H1 (cell line): ENCODE measurements around the gene PRSS36. TPM values are rescaled to one million over a fixed set of nuclear protein-coding genes. Genes with fewer than 3 reads are reported as not detected.

Experiments used
- CTCF ChIA-PET: fragments of 300-600 bp; sonication (Branson Sonifier 250); formaldehyde crosslinking; loops from one replicate; lab custom pipeline; 2021; ENCODE audit not compliant: partially characterized antibody; lab: Charles Lee
- POLR2A ChIA-PET: fragments of 300-600 bp; sonication (Branson Sonifier 250); formaldehyde crosslinking; loops from one replicate; lab custom pipeline; 2021; ENCODE audit warnings: inconsistent platforms; ENCODE audit not compliant: partially characterized antibody; lab: Charles Lee
- DNase-seq, 2 experiments: peaks; one replicate each; pipeline versions ENCODE4 v3.0.0 to v3.0.0-alpha.2; 2010 to 2022; ENCODE audit warnings: low spot score in 2 of 2, low read depth in 1 of 2, mixed read lengths in 1 of 2
- FAIRE-seq: peaks from 2 replicates; lab custom pipeline; 2011; peaks lifted over from hg19 to GRCh38; lab: Jason Lieb, UNC
- H2AFZ ChIP-seq: 2 replicates; pipeline ENCODE4 v1.8.1; 2012; ENCODE audit warnings: low read length, inconsistent platforms
- H2AK5ac ChIP-seq: 2 replicates; pipeline ENCODE4 v1.6.1; 2013; ENCODE audit warnings: low read depth, low read length
- H2BK120ac ChIP-seq: replicated peaks from 2 replicates; pipeline ENCODE3; 2013; ENCODE audit warnings: low read depth, low read length, inconsistent platforms
- H2BK12ac ChIP-seq: 2 replicates; pipeline ENCODE4 v1.6.1; 2013; ENCODE audit warnings: low read depth, low read length
- H2BK15ac ChIP-seq: 2 replicates; pipeline ENCODE4 v1.6.1; 2013; ENCODE audit warnings: low read length
- H2BK20ac ChIP-seq: 2 replicates; pipeline ENCODE4 v1.6.1; 2013; ENCODE audit warnings: low read length
- H2BK5ac ChIP-seq: 2 replicates; pipeline ENCODE4 v1.6.1; 2013; ENCODE audit warnings: low read depth, low read length
- H3K14ac ChIP-seq: 2 replicates; pipeline ENCODE4 v1.6.1; 2013; ENCODE audit warnings: inconsistent platforms; ENCODE audit not compliant: insufficient read length
- H3K18ac ChIP-seq: 2 replicates; pipeline ENCODE4 v1.6.1; 2013; ENCODE audit warnings: low read length; ENCODE audit errors: extremely low read depth
- H3K23ac ChIP-seq: 2 replicates; pipeline ENCODE4 v1.6.1; 2013; ENCODE audit warnings: inconsistent platforms; ENCODE audit not compliant: insufficient read length
- H3K23me2 ChIP-seq: 2 replicates; pipeline ENCODE4 v1.6.1; 2013; ENCODE audit warnings: low read depth, low read length
- H3K27ac ChIP-seq: 2 replicates; pipeline ENCODE4 v1.6.1; 2011; ENCODE audit warnings: low read depth, low read length, inconsistent platforms
- H3K27me3 ChIP-seq, 4 experiments: replicated peaks in 1 of 4; 1 replicate in 1 of 4; 2 replicates in 3 of 4; pipeline versions ENCODE4 v1.6.1 to v1.8.1; 2011 to 2013; ENCODE audit warnings: low read length in 3 of 4, mild to moderate bottlenecking in 3 of 4, inconsistent platforms in 2 of 4, mixed read lengths in 2 of 4, moderate library complexity in 1 of 4; ENCODE audit not compliant: control insufficient read depth in 3 of 4, insufficient read depth in 3 of 4; ENCODE audit errors: extremely low read depth in 1 of 4
- H3K36me3 ChIP-seq, 4 experiments: 2 replicates each; pipeline versions ENCODE4 v1.6.1 to v1.8.1; 2011 to 2013; ENCODE audit warnings: mild to moderate bottlenecking in 4 of 4, low read length in 3 of 4, moderate library complexity in 2 of 4, control low read depth in 1 of 4, inconsistent platforms in 1 of 4; ENCODE audit not compliant: insufficient read depth in 4 of 4, control insufficient read depth in 2 of 4
- H3K4ac ChIP-seq: replicated peaks from 2 replicates; pipeline ENCODE3; 2013; ENCODE audit warnings: low read length, low read depth, mixed read lengths, inconsistent platforms; ENCODE audit not compliant: insufficient read length
- H3K4me1 ChIP-seq, 4 experiments: replicated peaks in 1 of 4; 1 replicate in 1 of 4; 2 replicates in 3 of 4; pipeline versions ENCODE4 v1.6.1 to v1.8.1; 2011 to 2013; ENCODE audit warnings: low read length in 3 of 4, inconsistent platforms in 2 of 4, mixed read lengths in 1 of 4; ENCODE audit not compliant: insufficient read depth in 4 of 4, control insufficient read depth in 3 of 4
- H3K4me2 ChIP-seq, 2 experiments: 2 replicates each; pipeline versions ENCODE4 v1.6.1 to v1.8.1; 2011 to 2013; ENCODE audit warnings: low read depth in 2 of 2, low read length in 2 of 2, control low read depth in 1 of 2, inconsistent platforms in 1 of 2, mild to moderate bottlenecking in 1 of 2; ENCODE audit not compliant: insufficient read depth in 1 of 2
- H3K4me3 ChIP-seq, 4 experiments: fragments of 200-600, 300-600 bp in 1 of 4; sonication (generic), shearing (Covaris generic), sonication (Bioruptor Twin) in 1 of 4; 2 replicates each; pipeline versions ENCODE4 v1.5.1 to v1.8.1; 2011 to 2016; ENCODE audit warnings: low read length in 4 of 4, low read depth in 3 of 4, control low read depth in 2 of 4, inconsistent platforms in 2 of 4, mild to moderate bottlenecking in 2 of 4, mixed read lengths in 1 of 4, moderate library complexity in 1 of 4; ENCODE audit not compliant: insufficient read depth in 2 of 4; ENCODE audit errors: extremely low read depth in 1 of 4
- H3K56ac ChIP-seq: replicated peaks from 2 replicates; pipeline ENCODE3; 2013; ENCODE audit warnings: low read depth, mild to moderate bottlenecking, mixed read lengths, low read length, inconsistent platforms; ENCODE audit not compliant: insufficient read length
- H3K79me1 ChIP-seq: 2 replicates; pipeline ENCODE4 v1.6.1; 2013; ENCODE audit warnings: low read depth, low read length, control low read depth
- H3K79me2 ChIP-seq, 2 experiments: 2 replicates each; pipeline versions ENCODE4 v1.6.1 to v1.8.1; 2012 to 2013; ENCODE audit warnings: low read length in 2 of 2, mild to moderate bottlenecking in 2 of 2, inconsistent platforms in 1 of 2; ENCODE audit not compliant: insufficient read depth in 2 of 2, control insufficient read depth in 1 of 2
- H3K9ac ChIP-seq, 4 experiments: replicated peaks in 1 of 4; 1 replicate in 1 of 4; 2 replicates in 3 of 4; pipeline versions ENCODE4 v1.6.1 to v1.8.1; 2011 to 2013; ENCODE audit warnings: low read depth in 3 of 4, low read length in 3 of 4, control low read depth in 2 of 4, mild to moderate bottlenecking in 2 of 4, moderate library complexity in 2 of 4, inconsistent platforms in 1 of 4; ENCODE audit errors: extremely low read depth in 1 of 4
- H3K9me3 ChIP-seq, 2 experiments: 2 replicates each; pipeline versions ENCODE4 v1.6.1 to v1.8.1; 2012 to 2013; ENCODE audit warnings: mild to moderate bottlenecking in 2 of 2, moderate library complexity in 2 of 2, control low read depth in 1 of 2, inconsistent platforms in 1 of 2, low read depth in 1 of 2, low read length in 1 of 2, mixed read lengths in 1 of 2; ENCODE audit not compliant: insufficient read depth in 2 of 2
- H4K20me1 ChIP-seq, 2 experiments: replicated peaks in 1 of 2; 2 replicates each; pipeline versions ENCODE3 to v1.8.1; 2011 to 2013; ENCODE audit warnings: inconsistent platforms in 2 of 2, low read length in 2 of 2, mild to moderate bottlenecking in 1 of 2; ENCODE audit not compliant: insufficient read depth in 2 of 2, control insufficient read depth in 1 of 2
- H4K5ac ChIP-seq: 2 replicates; pipeline ENCODE4 v1.6.1; 2013; ENCODE audit warnings: low read length, low read depth, mixed read lengths, inconsistent platforms; ENCODE audit not compliant: insufficient read length
- H4K8ac ChIP-seq: 2 replicates; pipeline ENCODE4 v1.8.0; 2013; ENCODE audit warnings: mild to moderate bottlenecking, moderate library complexity, low read length, inconsistent platforms; ENCODE audit not compliant: insufficient read depth; ENCODE audit errors: extremely low read depth
- H4K91ac ChIP-seq: replicated peaks from 2 replicates; pipeline ENCODE3; 2013; ENCODE audit warnings: low read length, mixed read lengths, inconsistent platforms; ENCODE audit not compliant: insufficient read length
- KDM5A ChIP-seq: fragments of 200-600 bp; IDR thresholded peaks from 2 replicates; pipeline ENCODE4 v1.7.1; 2012; ENCODE audit warnings: mild to moderate bottlenecking, low read length, inconsistent platforms, mixed read lengths
- POLR2A ChIP-seq, 2 experiments: IDR thresholded peaks; 1 replicate in 1 of 2; 2 replicates in 1 of 2; pipeline ENCODE4 v1.6.1; 2011; ENCODE audit warnings: low read depth in 2 of 2, low read length in 2 of 2, mild to moderate bottlenecking in 2 of 2; ENCODE audit errors: control extremely low read depth in 1 of 2
- WGBS, 2 experiments: shearing (Covaris generic) in 1 of 2; methylation state at CpG; one replicate each; pipeline versions ENCODE4 v1.1.6 to v1.1.7; 2013 to 2015; ENCODE audit warnings: low lambda C conversion rate in 2 of 2, mixed read lengths in 2 of 2, inconsistent platforms in 1 of 2, low coverage in 1 of 2, missing lambda C conversion rate in 1 of 2; ENCODE audit not compliant: insufficient replicate concordance in 2 of 2, insufficient coverage in 1 of 2, insufficient read length in 1 of 2; ENCODE audit errors: extremely low coverage in 1 of 2, missing lambda C conversion rate in 1 of 2; 5-methylcytosine and 5-hydroxymethylcytosine counted together
- polyA plus RNA-seq, 7 experiments: library from polyadenylated mRNA; depleted of rRNA in 3 of 7; stranded (reverse) in 5 of 7; unstranded in 2 of 7; fragments of >200 nt in 5 of 7; fragments of 200-250 nt in 2 of 7; gene quantifications; 1 replicate in 5 of 7; 2 replicates in 1 of 7; 4 replicates in 1 of 7; pipeline versions ENCODE4 v1.2.1 to v1.2.3, GENCODE V29; 2011 to 2013; ENCODE audit warnings: missing spikeins in 2 of 7, mixed read lengths in 2 of 7
- total RNA-seq: library from RNA; stranded (reverse); fragmentation: NEBNext Ultra II Directional; extraction: Animal tissue kit (Norgen Biotek cat#: 25700); gene quantifications from 2 replicates; pipeline ENCODE4 v1.2.1, GENCODE V29; 2021

Gene PRSS36
- total and polyA plus RNA-seq, 2 of the 8 experiments (the other 6 are each of a cell fraction or from before 2014, with no cell fraction given): 1.3 to 1.9 TPM

GRCh38 chr16:31118223-31119155 lies 31.4 kb downstream of the PRSS36 start:
- peak overlapping the region; percentile 94 to 98 for H3K4me2 ChIP-seq
- no peak overlapping the region for H2AFZ ChIP-seq
- H3K36me3 ChIP-seq: peaks cover 16 to 26% (median 20%) of the 10 kb centered on the region in 4 experiments
- H3K56ac ChIP-seq: no peak overlapping the region
- DNase-seq: no peak
- POLR2A ChIA-PET: interaction anchor here (0.6 to 34.9 kb wide), 23 partner anchors 3 to 177 kb away, joined by 3 to 713 read pairs (median 5); partner anchors contain the start of genes BCKDK, FUS, HSD3B7 and KAT8
- H3K79me2 ChIP-seq: peaks cover 3 to 19% of the 10 kb centered on the region in 2 experiments; a peak in 3 of 4 replicates
- no peak overlapping the region for H2BK15ac ChIP-seq
- no peak overlapping the region for H2AK5ac ChIP-seq
- no peak overlapping the region for H3K23ac ChIP-seq
- H3K14ac ChIP-seq: no peak overlapping the region
- TF ChIP-seq KDM5A: no peak
- peak in 1 of 2 experiments; percentile 40; a peak in 1 of 3 replicates for TF ChIP-seq POLR2A (IDR thresholded peaks at IDR 0.05; ENCODE audit: control extremely low read depth in 1 of 2, low read depth in 2 of 2, low read length in 2 of 2)
- TF ChIP-seq, all 59 proteins: peak for 1
- Histone ChIP-seq H2BK120ac (no peak overlapping the region), H4K20me1 (peaks cover 0 to 5% of the 10 kb centered on the region in 2 experiments), H3K23me2 (peaks cover 6% of the 10 kb centered on the region), H3K4me1 (peaks cover 0 to 4% (median 2%) of the 10 kb centered on the region in 4 experiments; a peak in 3 of 7 replicates), H3K4ac (no peak overlapping the region), H2BK20ac (no peak overlapping the region), H4K91ac (no peak overlapping the region), H3K79me1 (peaks cover 8% of the 10 kb centered on the region), H2BK5ac (peak overlapping the region; percentile 79), H3K27me3 (no peaks in the 10 kb centered on the region), H4K5ac (no peak overlapping the region), H3K9ac (peak overlapping the region; percentile 51 to 92 (median 71)), H4K8ac (no peak overlapping the region), H3K4me3 (peak overlapping the region; percentile 70 to 96 (median 90)), H3K27ac (no peak overlapping the region), H2BK12ac (no peak overlapping the region), H3K18ac (no peak overlapping the region), H3K9me3 (no peaks in the 10 kb centered on the region)
- CTCF ChIA-PET: interaction anchor here (0.7 to 1.7 kb wide), 8 partner anchors 9 to 177 kb away, joined by 3 to 6 read pairs (median 3); no protein-coding TSS in a partner anchor
- no peak for FAIRE-seq
- WGBS, 2 experiments: 71% methylated on average over 8 of the region's 9 CpGs; no CpG with 5 or more reads in 1 of the 2 experiments
